Amniotic epithelial cell (primary cell): ENCODE measurements around the gene MYO18A.

Source experiments
- DNase-seq: peaks from one replicate; pipeline ENCODE4 v3.0.0-alpha.2; 2010; ENCODE audit warnings: low read depth

The MYO18A gene

DNA sequence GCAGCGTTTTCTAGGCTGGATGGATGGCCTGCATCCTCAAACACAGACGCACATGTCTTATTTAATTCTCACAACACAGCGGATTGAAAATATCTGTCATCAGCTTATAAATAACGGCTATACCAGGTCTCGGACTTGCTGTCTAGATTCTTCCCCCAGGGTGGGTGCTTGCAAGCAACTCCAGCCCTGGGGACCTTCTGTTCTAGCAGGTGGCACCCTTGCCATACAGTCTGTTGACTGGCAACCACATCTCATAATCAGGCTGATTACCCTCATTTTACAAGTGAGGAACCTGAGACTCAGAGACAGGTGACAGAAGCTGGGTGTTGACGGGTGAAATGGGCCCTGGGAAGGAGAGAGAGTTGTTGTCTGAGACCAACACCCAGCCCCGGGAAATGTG, 158.1 kb downstream of the MYO18A start:
- no peak for DNase-seq

DNA sequence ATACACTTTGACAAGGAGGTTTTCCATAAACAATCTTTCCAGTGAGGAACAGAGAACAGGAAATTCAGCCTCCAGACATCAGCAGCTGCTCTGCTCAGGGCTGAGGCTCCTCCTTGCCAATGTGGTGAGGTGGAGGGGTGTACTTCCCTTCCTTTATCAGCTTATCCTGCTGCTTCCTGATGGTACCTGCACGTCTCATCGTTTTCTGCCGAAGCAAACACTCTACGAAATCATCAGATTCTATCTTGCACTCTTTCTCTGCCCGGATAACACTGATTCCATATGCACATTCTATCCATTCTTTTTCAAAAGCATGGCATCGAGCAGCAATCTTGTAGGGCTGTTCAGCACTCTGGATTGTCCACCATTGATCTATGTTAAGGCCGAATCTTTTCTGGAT, 159.0 kb downstream of the MYO18A start:
- DNase-seq = no peak
